HG02623 (cell line): ENCODE results near the gene RABAC1.
"Not testable (repeated sequence)": the region's sequence is repeated elsewhere in the genome, so short reads cannot be mapped to it uniquely, and the experiment has no call there.

ENCODE experiments used
- ATAC-seq: cut with Tn5 transposase; IDR thresholded peaks from one replicate; pipeline ENCODE4 v1.9.1; 2021; ENCODE audit warnings: moderate library complexity; ENCODE audit not compliant: unreplicated experiment

Gene RABAC1

DNA sequence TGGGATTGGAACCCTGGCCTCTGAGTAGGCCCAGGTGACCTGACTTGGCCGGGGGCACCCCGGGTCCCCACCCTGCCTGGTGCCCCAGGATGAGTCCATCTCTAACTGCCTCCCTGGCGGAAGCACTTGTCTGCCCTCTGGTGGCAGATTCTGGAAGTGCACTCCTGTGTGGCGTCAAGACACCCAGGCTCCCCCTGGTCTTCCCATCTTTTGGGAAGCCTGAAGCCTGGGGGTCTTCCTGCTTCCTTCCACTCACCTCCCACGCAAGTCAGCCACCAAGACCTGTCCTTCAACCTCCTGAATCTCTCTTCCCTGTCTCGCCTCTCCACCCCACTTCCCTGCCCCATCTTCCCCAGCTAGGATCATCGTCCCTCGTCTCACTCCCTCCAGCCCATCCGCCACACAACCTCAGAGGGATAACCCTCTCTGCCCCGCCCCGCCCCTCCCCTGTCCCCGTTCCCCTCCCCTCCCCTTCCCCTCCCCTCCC, 7.4 kb downstream of the RABAC1 start:
- ATAC-seq: no peak

DNA sequence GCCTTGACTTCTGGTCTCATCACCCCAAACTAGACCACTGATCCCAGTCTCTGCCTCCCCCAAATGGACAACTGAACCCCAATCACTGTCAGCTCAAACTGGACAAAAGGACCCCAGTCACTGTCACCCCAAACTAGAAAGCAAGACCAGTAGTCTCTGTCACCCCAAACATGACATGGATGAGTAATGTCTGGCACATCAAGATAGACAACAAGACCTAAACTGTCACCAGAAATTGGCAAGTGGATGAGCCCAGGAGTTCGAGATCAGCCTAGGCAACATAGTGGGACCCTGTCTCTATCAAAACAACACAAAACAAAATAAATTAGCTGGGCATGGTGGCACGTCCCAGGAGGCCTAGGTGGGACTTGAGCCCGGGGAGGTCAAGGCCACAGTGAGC, 12.0 kb downstream of the RABAC1 start:
- no peak for ATAC-seq

DNA sequence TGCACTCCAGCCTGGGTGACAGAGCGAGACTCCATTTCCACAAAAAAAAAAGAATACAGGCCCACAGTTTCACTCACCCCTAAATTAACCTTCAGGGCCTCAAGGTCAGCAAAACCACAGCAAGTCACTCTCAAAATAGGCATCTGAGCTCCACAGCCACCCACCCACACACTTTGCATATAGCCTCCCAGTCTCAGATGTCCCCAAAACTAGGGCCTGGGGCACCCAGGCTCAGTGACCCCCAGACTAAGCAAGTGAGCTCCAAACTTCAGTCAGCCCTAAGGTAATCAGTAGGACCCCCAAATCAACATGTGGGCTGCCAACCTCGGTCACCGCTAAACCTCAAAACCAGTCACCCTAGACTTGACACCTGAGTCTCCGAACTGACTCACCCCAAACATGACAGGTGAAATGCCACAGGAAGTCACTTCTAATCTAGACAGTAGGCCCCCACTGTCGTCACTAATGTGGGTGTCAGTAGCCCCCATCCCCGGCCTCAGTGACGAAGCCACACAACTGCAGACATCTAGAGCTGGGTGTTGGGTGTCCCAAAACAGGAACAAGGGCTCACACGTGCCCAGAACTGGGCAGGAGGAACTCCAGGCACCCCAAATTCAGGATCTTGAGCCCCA, 13.9 kb downstream of the RABAC1 start:
- ATAC-seq: peak; percentile 84

DNA sequence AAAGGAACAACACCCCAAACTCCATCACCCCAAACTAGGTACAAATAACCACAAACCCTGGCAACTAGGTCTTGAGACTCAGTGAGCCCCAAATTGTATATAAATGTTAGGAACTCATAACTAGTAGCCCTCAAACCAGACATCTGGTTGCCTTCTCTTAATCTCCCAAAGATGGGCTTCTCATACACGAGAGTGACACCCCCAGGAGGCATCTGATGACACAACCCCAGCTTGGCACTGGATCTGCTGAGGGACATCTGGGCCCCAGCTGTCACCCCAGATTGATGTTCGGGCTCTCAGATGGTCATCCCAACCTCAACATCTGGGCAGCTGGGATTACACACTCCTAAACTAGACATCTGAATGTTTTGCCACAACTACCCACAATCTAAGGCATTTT, 14.8 kb downstream of the RABAC1 start:
- no peak for ATAC-seq

DNA sequence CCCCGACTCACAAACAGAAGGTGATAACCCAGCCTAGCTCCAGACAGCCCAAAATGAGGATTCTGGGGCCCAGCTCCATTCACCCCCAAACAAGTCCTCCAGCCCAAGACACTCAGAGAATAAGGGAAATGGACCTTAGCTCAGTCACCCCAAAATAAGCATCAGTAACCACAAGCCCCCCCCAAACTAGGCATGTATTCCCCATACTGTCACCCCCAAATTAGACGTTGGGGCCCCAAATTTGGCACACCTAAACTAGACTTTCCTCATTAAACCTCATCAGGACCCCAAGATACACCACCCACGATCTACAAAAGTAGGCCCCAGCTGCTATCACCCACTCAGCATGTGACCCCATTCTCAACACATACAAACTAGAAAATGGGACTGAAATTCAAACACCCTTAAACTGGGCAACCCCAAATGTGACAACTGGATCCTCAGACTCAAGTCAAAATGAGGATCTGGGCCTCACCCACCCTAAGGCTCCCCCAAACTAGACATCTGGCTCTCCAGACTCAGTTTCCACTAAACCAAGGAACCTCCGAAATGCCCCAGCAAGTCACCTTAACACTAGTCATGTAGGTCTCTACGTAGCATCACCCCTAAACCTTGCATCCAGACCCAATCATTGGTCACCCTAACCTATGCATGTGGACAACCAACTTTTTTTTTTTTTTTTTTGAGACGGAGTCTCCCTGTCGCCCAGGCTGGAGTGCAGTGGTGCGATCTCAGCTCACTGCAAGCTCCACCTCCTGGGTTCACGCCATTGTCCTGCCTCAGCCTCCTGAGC, 17.5 kb downstream of the RABAC1 start:
- ATAC-seq: no peak

DNA sequence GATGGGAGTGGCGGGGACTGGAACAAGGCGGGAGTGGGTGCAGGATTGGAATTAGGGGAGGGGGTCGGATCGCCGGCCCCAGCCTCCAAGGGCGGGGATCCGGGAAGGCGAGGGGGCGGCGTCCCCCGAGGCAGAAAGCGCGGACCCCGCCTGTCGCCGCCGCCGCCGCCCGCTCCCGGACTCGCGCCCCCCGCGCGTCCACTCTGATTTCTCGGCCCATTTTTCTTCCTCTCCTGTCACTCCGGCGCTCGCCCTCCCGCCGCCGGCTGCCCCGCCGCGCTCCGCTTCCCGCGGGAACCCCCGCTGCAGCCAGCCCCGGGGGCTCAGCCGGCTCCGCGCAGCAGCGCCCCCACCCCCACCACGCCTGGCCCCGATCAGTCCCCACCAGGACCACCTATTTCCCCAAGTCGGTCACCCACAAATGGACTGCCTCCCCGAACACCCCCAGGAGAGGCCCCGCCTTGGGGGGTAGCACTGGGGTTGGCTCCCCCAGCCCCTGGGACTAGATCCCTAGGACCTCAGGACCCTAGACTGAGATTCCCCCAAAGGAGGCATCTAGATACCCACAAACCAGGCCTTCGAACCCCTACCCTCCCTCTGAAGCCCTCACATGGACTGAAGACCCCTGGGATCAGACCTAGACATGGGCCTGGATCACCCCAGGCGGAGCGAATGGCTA, 18.3 kb downstream of the RABAC1 start:
- no peak for ATAC-seq

DNA sequence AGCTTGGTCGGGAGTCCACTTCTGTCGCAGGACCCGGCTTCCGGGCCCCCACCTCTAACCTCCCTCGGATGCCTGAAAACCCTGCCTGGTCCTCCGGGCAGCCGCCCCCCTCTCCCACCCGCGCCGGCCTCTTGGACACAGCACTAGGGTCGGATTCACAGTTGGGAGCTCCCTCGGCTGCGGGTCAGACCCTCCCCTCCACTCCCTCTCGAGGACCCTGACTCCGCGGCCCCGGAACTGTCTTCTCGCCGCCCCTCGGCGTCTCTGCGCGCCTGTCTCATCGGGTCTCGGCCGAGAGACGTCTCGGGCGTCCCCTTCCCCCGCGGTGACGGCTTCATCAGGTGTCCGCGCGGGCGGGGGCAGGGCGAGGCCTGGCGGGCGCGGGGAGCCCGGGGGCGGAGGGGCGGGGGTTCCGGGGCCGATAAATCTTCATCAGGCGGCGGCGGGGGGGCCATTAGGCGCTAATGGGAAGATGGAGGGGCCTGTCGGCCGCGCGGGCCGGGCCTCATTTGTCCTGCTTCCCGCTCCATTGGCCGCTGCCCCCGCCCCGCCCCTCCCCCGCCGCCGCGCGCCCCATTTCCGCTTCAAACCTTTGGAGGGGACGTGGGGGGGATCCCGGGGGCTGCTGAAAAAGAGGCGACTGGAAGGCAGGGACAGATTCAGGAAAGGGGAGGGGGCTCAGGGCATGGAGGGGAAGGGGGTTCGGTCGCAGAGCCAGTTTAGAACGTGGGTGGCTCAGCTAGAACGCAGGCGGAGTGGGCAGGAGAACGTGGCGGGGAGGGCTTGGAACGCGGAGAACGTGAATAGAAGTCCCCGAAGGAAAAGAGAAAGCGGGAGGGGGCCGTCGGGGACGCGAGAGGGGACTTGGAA, 19.0 kb downstream of the RABAC1 start:
- no peak for ATAC-seq

DNA sequence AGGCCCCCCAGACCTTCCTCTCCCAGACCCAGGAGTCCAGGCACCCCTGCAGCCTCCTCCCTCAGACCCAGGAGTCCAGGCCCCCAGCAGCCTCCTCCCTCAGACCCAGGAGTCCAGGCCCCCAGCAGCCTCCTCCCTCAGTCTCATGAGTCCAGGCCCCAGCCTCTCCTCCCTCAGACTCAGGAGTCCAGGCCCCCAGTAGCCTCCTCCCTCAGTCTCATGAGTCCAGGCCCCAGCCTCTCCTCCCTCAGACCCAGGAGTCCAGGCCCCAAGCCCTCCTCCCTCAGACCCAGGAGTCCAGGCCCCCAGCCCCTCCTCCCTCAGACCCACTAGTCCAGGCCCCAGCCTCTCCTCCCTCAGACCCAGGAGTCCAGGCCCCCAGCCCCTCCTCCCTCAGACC, 19.9 kb downstream of the RABAC1 start:
- ATAC-seq: not testable (repeated sequence)

DNA sequence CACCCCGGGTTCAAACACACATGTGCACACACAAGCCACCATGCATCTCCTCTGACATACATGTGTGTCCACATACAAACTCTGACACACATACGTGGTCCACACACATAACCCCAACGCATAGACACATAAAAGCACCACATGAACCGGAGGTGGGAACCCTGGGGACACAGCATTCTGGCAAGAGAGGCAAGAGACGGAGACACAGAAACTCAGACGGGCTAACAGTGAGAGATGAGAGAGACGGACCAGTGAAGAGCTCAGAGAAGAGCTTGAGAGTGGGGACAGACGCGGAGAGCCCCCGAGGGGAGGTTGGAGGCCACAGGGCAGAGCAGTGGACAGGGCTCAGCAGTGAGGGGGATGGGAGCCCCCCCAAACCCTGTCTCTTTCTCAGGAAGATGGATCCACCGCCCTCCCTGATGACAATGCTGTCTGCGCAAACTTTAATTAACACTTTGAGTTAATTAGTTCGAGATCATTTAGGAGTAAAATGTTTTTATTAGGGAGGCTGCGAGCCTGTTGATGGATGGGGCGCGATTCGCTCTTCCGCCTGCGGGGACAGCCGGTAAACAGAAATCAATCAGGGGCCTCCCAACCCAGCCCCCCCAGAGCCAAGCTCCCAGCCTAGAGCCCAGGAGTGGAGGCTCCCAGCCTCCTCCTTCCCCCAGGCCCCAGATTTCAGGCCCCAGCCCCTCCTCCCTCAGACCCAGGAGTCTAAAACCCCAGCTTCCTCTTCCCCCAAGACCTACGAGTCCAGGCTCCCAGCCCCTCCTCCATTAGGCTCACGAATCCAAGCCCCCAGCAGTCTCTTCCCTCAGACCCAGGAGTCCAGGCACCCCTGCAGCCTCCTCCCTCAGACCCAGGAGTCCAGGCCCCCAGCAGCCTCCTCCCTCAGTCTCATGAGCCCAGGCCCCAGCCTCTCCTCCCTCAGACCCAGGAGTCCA, 21.3 kb downstream of the RABAC1 start:
- ATAC-seq: no peak

DNA sequence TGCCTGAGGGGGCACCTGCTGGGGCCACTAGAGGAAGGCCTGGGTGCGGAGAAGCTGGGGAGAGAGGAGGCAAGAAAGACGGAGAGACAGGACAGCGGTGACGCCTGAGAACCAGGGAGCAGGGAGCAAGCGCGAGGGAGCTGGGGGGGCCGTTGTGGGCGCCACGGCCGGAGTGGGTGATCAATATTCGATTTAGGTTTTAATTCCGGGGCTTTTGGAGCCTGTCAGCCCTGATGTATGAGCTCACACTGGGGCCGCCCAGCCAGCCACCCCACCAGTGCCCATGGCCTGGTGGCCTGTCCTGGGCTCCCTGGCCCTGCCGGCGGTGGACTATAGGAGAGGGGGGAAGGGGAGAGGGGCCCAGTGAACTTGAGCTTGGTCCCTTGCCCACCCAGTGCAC, 22.2 kb downstream of the RABAC1 start:
- no peak for ATAC-seq

DNA sequence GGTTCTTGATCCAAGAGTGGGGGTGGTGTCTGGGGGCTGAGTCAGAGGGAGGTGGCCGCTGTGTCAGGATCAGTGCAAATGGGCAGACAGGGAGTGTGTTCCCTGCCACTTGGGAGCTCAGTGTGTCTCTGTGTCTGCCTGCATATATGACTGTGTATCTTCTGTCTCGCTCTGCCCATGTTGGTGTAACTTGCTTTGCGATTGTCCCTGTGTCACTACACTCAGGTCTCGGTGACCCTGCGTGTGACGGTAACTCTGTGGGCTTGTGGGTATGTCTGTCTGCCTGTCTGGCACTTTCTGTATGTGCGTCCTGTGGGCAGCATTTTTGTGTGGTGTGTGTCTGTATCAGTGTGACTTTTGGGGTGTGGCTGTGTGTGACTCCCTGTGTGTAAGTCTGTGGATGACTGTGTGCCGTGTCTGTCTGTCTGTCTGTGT, 22.7 kb downstream of the RABAC1 start:
- ATAC-seq: no peak

DNA sequence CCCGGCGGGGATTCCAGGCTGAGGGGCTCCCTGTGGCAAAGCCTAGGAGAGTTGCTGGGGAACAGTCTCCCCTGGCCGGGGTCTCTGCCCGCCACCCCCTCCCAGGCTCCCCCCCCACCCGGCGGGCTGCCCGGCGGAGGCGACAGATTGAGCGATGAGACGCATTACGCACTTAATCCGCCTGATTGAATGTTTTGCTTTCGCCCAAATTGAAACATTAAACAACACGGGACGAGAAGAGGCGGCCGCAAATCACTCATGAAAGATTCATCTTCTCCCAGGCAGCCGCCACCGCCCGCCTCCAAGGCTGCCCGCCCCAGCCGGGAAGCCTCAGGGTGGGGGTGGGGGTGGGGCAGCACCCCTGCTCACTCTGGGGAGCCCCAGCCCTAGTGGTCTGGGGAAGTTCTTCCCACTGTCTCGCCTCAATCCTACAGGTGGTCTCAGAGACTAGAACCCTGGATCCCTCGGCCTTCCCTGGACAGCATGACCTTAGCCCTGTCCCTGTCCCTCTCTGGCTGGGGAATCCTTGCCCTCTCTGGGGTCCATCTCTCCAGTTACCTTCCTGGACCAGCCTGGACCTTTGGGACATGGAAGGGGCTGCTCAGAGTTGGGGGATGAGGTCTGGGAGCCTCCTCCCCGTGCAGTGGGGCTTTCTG, 23.2 kb downstream of the RABAC1 start:
- ATAC-seq: no peak

DNA sequence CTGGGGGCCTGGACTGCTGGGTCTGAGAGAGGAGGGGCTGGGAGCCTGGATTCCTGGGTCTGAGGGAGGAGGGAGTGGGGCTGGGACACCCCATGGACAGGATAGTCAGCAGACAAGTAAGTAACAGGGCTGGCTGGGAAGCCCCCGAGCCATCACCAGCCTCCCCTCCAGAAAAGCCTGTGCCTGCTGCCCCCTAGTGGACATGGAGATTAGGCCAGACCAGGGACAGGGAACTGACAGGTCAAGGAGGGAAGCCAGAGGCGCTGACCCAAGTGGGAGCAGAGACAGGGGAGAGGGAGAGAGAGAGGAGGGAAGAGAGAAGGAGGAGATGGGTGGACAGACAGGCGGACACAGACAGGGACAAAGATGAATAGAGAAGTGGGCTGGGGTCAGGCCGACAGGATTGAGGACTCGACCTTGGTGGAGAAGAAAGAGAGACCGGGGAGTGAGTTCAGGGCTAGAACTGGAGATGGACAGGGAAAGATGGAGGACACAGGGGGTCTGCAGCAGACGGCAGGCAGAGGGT, 24.2 kb downstream of the RABAC1 start:
- ATAC-seq: no peak

DNA sequence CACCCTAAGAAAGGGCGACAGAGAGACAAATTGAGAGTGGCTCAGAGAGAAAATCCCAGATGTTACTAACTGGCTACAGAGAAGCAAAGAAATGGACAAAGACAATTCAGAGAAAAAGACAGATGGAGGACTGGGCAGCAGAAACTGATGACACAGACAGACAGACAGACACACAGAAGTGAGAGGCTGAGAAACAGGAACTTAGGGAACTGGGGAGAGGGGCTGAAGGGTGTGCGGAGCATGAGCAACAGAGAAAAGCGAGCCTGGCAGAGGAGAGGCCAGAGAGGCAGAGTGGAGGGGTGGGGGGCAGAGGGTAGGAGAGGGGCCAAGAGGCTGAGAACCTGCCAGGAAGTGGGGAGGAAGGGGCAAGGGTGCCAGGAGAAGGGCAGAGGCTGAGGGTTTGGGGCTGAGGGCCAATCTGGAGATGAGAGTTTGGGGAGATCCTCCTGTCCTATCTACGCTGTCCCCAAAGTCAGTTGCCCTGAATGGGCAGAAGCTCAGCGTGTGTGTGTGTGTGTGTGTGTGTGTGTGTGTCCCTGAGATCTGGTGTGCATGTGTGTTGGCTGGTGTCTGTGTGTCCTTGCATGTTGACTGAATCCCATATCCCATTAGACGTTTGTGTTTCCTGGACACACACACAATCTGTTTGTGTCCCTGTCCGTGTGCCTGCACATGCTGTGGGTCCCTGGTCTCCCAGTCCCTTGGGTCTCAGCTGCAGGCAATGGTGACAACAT, 25.3 kb downstream of the RABAC1 start:
- ATAC-seq: no peak

DNA sequence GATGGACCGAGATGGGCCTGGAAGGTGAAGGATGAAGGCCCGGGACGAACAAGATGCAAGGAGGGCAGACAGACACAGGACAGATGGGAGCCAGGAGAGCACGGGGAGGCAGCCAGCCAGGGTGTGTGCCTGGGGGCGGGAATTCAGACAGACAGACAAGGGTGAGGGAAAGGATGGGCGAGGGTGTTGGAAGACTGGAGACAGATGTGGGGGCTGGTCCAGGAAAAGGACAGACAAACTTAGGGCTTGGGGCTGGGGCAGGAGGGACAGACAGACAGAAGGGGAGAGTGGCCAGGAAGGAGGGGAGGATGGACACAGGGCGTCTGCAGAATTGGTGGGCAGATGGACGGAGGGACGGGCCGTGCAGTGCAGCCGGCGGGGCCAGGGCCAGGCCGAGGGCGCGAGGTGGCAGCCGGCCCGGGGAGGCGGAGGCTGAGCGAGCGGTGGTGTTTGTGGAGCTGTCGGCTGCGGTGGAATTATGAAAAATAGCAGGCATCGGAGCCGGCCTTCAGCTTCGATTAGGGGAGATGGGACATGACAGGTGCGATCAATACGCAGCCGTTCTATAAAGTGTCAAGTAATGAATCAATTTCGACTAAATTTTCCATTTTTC, 26.3 kb downstream of the RABAC1 start:
- no peak for ATAC-seq

DNA sequence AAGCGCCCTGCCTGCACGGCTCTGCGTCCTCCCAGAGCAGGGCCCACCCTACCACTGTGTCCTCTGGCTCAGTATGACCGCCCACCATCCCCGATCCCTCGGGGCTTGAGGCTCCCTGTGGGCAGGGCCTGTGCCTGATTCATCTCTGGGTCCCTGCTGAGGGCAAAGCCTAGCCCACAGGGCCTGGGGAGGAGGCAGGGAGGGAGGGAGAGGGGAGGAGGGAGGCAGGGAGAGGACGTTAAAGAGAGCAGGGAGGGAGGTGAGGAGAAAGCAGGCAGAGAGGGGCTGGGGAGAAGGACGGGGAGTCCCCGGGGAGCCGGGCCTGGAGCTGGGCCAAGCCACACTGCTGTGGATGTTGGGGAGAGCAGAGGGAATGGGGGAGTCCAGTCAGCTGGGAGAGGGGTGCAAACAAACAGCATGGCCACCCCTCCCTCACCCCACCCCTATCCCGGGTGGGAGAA, 26.8 kb downstream of the RABAC1 start:
- ATAC-seq: no peak

DNA sequence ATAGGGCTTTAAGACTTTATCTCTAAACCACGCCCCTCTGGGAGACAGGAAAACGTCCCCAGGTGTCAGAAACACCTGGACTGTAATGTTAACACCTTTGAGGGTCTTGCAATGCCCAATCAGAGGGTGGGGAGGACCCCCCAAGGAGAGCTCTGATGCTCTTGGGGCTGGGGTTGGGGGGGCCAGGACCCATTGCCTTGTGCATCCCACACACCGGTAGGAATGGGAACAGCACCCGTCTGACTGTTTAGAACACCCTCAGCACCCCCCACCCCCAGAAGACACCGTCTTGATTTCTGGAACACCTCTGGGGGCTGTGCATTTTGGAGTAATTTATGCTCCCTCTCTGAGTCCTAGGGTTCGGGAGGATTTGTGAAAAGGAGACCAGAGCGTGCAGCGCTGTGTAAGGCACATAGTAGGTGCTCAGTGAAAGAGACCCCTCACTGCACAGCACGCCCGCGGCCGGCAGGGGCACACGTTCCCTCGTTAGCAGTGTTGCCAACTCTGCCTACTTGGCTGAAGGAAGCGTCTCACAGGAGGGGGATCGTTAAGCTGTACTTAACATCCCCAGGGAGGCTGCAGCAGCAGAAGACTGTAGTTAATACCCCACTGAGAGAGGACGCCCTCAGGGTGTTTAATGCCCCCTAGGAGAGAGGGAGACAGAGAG, 28.1 kb downstream of the RABAC1 start:
- no peak for ATAC-seq
